Gastrocnemius medialis (tissue), 4 donors: Measurements from ENCODE around the gene KMT2B.

Experiments used
- POLR2A ChIP-seq, 2 donors: fragments of 450-650 bp; IDR thresholded peaks; one replicate each; pipeline ENCODE4 v1.6.1; 2017; ENCODE audit warnings: antibody characterized with exemption in 2 of 2, mild to moderate bottlenecking in 2 of 2, moderate library complexity in 2 of 2
- TF ChIP-seq, protein P1 (sequence below), 5 experiments: fragments of 450-650 bp in 3 of 5; fragments of 200-600 bp in 2 of 5; sonication (generic) in 2 of 5; IDR thresholded peaks in 4 of 5; conservative IDR thresholded peaks in 1 of 5; 1 replicate in 4 of 5; 2 replicates in 1 of 5; pipeline ENCODE4 v1.5.1; 2016 to 2019; ENCODE audit warnings: antibody characterized with exemption in 5 of 5, mild to moderate bottlenecking in 3 of 5, moderate library complexity in 3 of 5

- TF ChIP-seq, protein P1, sequence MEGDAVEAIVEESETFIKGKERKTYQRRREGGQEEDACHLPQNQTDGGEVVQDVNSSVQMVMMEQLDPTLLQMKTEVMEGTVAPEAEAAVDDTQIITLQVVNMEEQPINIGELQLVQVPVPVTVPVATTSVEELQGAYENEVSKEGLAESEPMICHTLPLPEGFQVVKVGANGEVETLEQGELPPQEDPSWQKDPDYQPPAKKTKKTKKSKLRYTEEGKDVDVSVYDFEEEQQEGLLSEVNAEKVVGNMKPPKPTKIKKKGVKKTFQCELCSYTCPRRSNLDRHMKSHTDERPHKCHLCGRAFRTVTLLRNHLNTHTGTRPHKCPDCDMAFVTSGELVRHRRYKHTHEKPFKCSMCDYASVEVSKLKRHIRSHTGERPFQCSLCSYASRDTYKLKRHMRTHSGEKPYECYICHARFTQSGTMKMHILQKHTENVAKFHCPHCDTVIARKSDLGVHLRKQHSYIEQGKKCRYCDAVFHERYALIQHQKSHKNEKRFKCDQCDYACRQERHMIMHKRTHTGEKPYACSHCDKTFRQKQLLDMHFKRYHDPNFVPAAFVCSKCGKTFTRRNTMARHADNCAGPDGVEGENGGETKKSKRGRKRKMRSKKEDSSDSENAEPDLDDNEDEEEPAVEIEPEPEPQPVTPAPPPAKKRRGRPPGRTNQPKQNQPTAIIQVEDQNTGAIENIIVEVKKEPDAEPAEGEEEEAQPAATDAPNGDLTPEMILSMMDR (IDR thresholded peaks at IDR 0.05 in 4 of 5, conservative IDR thresholded peaks at IDR 0.05 in 1 of 5) = no peak
- no peak for TF ChIP-seq POLR2A (IDR thresholded peaks at IDR 0.05)
These were observed 5.9 kb downstream of the KMT2B start for GRCh38 chr19:35723671-35724070.
